Dermis blood vessel endothelial cell (primary cell): Measurements from ENCODE around the gene CCAR1. TPM values are rescaled to one million over a fixed set of nuclear protein-coding genes. Genes with fewer than 3 reads are reported as not detected.
"Not testable (repeated sequence)": the region's sequence is repeated elsewhere in the genome, so short reads cannot be mapped to it uniquely, and the experiment has no call there.

ENCODE experiments used
- DNase-seq: peaks from one replicate; pipeline ENCODE4 v3.0.0; 2010
- total RNA-seq: library from RNA; depleted of rRNA; stranded (reverse); fragments of >200 nt; gene quantifications from 2 replicates; pipeline ENCODE4 v1.2.3, GENCODE V29; 2014

CCAR1 gene
- total RNA-seq, 1 donor from 2014 or later = 37.9 TPM

GRCh38 chr10:68759223-68759863 is 38.3 kb downstream of the CCAR1 start:
- DNase-seq = no peak

GRCh38 chr10:68759967-68760366 is 38.9 kb downstream of the CCAR1 start:
- DNase-seq = no peak

- not testable (repeated sequence) for DNase-seq
Measured at GRCh38 chr10:68767407-68767806, 46.4 kb downstream of the CCAR1 start.

- no peak for DNase-seq
Measured at GRCh38 chr10:68781613-68782574, 60.9 kb downstream of the CCAR1 start.

GRCh38 chr10:68784476-68784875 is 63.4 kb downstream of the CCAR1 start:
- no peak for DNase-seq

GRCh38 chr10:68787813-68788212 is 66.8 kb downstream of the CCAR1 start:
- no peak for DNase-seq

- DNase-seq = no peak
Measured at GRCh38 chr10:68790476-68790875, 69.4 kb downstream of the CCAR1 start.

GRCh38 chr10:68792115-68792514 is 71.1 kb downstream of the CCAR1 start:
- DNase-seq = peak; percentile 13

GRCh38 chr10:68795886-68796532 is 75.0 kb downstream of the CCAR1 start:
- DNase-seq = no peak

GRCh38 chr10:68796605-68797004 is 75.6 kb downstream of the CCAR1 start:
- no peak for DNase-seq

- no peak for DNase-seq
Measured at GRCh38 chr10:68800211-68800610, 79.2 kb downstream of the CCAR1 start.

- DNase-seq = no peak
Measured at GRCh38 chr10:68804692-68805091, 83.7 kb downstream of the CCAR1 start.

GRCh38 chr10:68810830-68811229 is 89.8 kb downstream of the CCAR1 start:
- DNase-seq = not testable (repeated sequence)

- DNase-seq = no peak
Measured at GRCh38 chr10:68811314-68812009, 90.4 kb downstream of the CCAR1 start.

- no peak for DNase-seq
Measured at GRCh38 chr10:68812420-68812819, 91.4 kb downstream of the CCAR1 start.

GRCh38 chr10:68813559-68813958 is 92.5 kb downstream of the CCAR1 start:
- no peak for DNase-seq

GRCh38 chr10:68816796-68817412 is 95.9 kb downstream of the CCAR1 start:
- DNase-seq = no peak

- not testable (repeated sequence) for DNase-seq
Measured at GRCh38 chr10:68820359-68820758, 99.3 kb downstream of the CCAR1 start.

GRCh38 chr10:68822626-68823025 is 101.6 kb downstream of the CCAR1 start:
- DNase-seq = not testable (repeated sequence)

GRCh38 chr10:68826764-68827591 is 105.9 kb downstream of the CCAR1 start, which contains the start of gene STOX1:
STOX1 (plus strand) TSS chr10:68827531; CDS start chr10:68827624, 93 bp downstream.
- peak; percentile 73 for DNase-seq

- DNase-seq = not testable (repeated sequence)
Measured at GRCh38 chr10:68827592-68827959, 106.5 kb downstream of the CCAR1 start.
